Trophoblast cell (in vitro differentiated cells and primary cell): Measurements from ENCODE around the gene CRYL1.

Source experiments
- DNase-seq, 2 donors: peaks; one replicate each; pipeline ENCODE4 v3.0.0-alpha.2; 2016
- H2AFZ ChIP-seq: 2 replicates; pipeline ENCODE4 v1.6.1; 2013; ENCODE audit warnings: low read length, moderate library complexity, mild to moderate bottlenecking; ENCODE audit not compliant: insufficient read depth, poor library complexity
- H2AK5ac ChIP-seq: 2 replicates; pipeline ENCODE4 v1.6.1; 2013; ENCODE audit warnings: mild to moderate bottlenecking, low read length
- H2BK120ac ChIP-seq: 2 replicates; pipeline ENCODE4 v1.6.1; 2013; ENCODE audit warnings: low read length, mild to moderate bottlenecking, moderate library complexity; ENCODE audit not compliant: insufficient read depth, poor library complexity
- H2BK12ac ChIP-seq: 2 replicates; pipeline ENCODE4 v1.6.1; 2013; ENCODE audit warnings: mild to moderate bottlenecking, low read length, moderate library complexity
- H2BK5ac ChIP-seq: 2 replicates; pipeline ENCODE4 v1.6.1; 2013; ENCODE audit warnings: low read length, low read depth, moderate library complexity, mild to moderate bottlenecking; ENCODE audit not compliant: poor library complexity
- H3K14ac ChIP-seq: 2 replicates; pipeline ENCODE4 v1.6.1; 2013; ENCODE audit warnings: mild to moderate bottlenecking, low read length
- H3K18ac ChIP-seq: 2 replicates; pipeline ENCODE4 v1.6.1; 2013; ENCODE audit warnings: mild to moderate bottlenecking, low read length
- H3K23ac ChIP-seq: 2 replicates; pipeline ENCODE4 v1.6.1; 2013; ENCODE audit warnings: low read length
- H3K27ac ChIP-seq: 2 replicates; pipeline ENCODE4 v1.5.1; 2013; ENCODE audit warnings: low read depth, mild to moderate bottlenecking, inconsistent platforms, low read length, moderate library complexity
- H3K27me3 ChIP-seq: 2 replicates; pipeline ENCODE4 v1.6.1; 2013; ENCODE audit warnings: inconsistent platforms, mild to moderate bottlenecking, low read length, moderate library complexity; ENCODE audit not compliant: insufficient read depth
- H3K36me3 ChIP-seq, 2 experiments: 1 replicate in 1 of 2; 2 replicates in 1 of 2; pipeline ENCODE4 v1.6.1; 2013; ENCODE audit warnings: low read length in 2 of 2, mild to moderate bottlenecking in 2 of 2, moderate library complexity in 1 of 2; ENCODE audit not compliant: insufficient read depth in 2 of 2, control insufficient read depth in 1 of 2
- H3K4ac ChIP-seq: 2 replicates; pipeline ENCODE4 v1.6.1; 2013; ENCODE audit warnings: low read depth, mild to moderate bottlenecking, low read length, moderate library complexity
- H3K4me1 ChIP-seq, 2 experiments: 1 replicate in 1 of 2; 2 replicates in 1 of 2; pipeline ENCODE4 v1.6.1; 2013; ENCODE audit warnings: low read length in 2 of 2, mild to moderate bottlenecking in 2 of 2, moderate library complexity in 1 of 2; ENCODE audit not compliant: insufficient read depth in 2 of 2, control insufficient read depth in 1 of 2
- H3K4me2 ChIP-seq: 2 replicates; pipeline ENCODE4 v1.6.1; 2013; ENCODE audit warnings: inconsistent platforms, mild to moderate bottlenecking, low read length, moderate library complexity
- H3K4me3 ChIP-seq: 2 replicates; pipeline ENCODE4 v1.5.1; 2013; ENCODE audit warnings: mild to moderate bottlenecking, low read depth, low read length, inconsistent platforms
- H3K79me1 ChIP-seq: one replicate; pipeline ENCODE4 v1.6.1; 2013; ENCODE audit warnings: low read length
- H3K79me2 ChIP-seq: 2 replicates; pipeline ENCODE4 v1.6.1; 2013; ENCODE audit warnings: low read length, mild to moderate bottlenecking; ENCODE audit not compliant: control insufficient read depth, insufficient read depth, poor library complexity
- H3K9ac ChIP-seq: 2 replicates; pipeline ENCODE4 v1.6.1; 2013; ENCODE audit warnings: mild to moderate bottlenecking, low read length
- H3K9me3 ChIP-seq: 2 replicates; pipeline ENCODE4 v1.6.1; 2013; ENCODE audit warnings: low read depth, mild to moderate bottlenecking, control low read depth, inconsistent platforms, low read length; ENCODE audit not compliant: insufficient read depth
- H4K12ac ChIP-seq: 2 replicates; pipeline ENCODE4 v1.6.1; 2013; ENCODE audit warnings: low read depth, mild to moderate bottlenecking, low read length, moderate library complexity
- H4K8ac ChIP-seq: 2 replicates; pipeline ENCODE4 v1.6.1; 2013; ENCODE audit warnings: low read depth, mild to moderate bottlenecking, low read length, moderate library complexity
- H4K91ac ChIP-seq: one replicate; pipeline ENCODE4 v1.6.1; 2013; ENCODE audit warnings: low read depth, mild to moderate bottlenecking, low read length, moderate library complexity
- WGBS: extraction: QIAGEN DNeasy Blood & Tissue Kit; methylation state at CpG from one replicate; pipeline ENCODE4 v1.1.7; 2013; ENCODE audit warnings: missing lambda C conversion rate; ENCODE audit not compliant: insufficient read length, insufficient coverage; ENCODE audit errors: extremely low coverage; 5-methylcytosine and 5-hydroxymethylcytosine counted together

CRYL1 gene

DNA sequence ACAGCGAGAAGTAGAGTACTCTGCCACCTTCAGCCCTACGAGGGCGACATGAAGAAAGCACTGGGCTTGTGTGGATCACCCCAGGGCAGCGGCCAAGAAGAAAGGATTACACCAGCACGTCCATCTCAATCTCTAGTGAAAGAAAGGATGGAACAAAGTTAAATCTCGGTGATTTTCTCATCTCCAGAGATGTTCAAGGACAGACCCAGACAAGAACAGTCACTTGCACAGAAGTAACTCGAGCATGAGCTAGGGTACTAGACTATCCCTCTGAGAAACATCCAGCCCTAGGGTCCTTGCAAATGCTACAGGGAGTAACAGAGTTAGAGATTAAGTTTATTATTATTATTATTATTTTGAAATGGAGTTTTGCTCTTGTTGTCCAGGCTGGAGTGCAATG, 106.7 kb downstream of the CRYL1 start:
- no peak overlapping the region for H3K14ac ChIP-seq
- H3K36me3 ChIP-seq = no peaks in the 10 kb centered on the region
- H3K4me2 ChIP-seq = no peak overlapping the region
- peaks cover 23% of the 10 kb centered on the region for H3K79me1 ChIP-seq
- no peak for DNase-seq
- no peak overlapping the region for H3K4ac ChIP-seq
- no CpG with 5 or more reads among the region's 7 CpGs for WGBS
- no peak overlapping the region for H4K12ac ChIP-seq
- no peak overlapping the region for H2BK120ac ChIP-seq
- H2AFZ ChIP-seq = no peak overlapping the region
- H3K79me2 ChIP-seq = peaks cover 7% of the 10 kb centered on the region
- H3K4me3 ChIP-seq = no peak overlapping the region
- peaks cover 23 to 31% of the 10 kb centered on the region in 2 experiments for H3K4me1 ChIP-seq
- no peak overlapping the region for H3K9ac ChIP-seq
- H3K9me3 ChIP-seq = no peaks in the 10 kb centered on the region
- no peak overlapping the region for H3K27ac ChIP-seq
- no peak overlapping the region for H2BK5ac ChIP-seq
- H4K91ac ChIP-seq = no peak overlapping the region
- no peak overlapping the region for H3K18ac ChIP-seq
- no peak overlapping the region for H3K23ac ChIP-seq
- H2AK5ac ChIP-seq = no peak overlapping the region
- no peaks in the 10 kb centered on the region for H3K27me3 ChIP-seq
- H2BK12ac ChIP-seq = no peak overlapping the region
- H4K8ac ChIP-seq = no peak overlapping the region

DNA sequence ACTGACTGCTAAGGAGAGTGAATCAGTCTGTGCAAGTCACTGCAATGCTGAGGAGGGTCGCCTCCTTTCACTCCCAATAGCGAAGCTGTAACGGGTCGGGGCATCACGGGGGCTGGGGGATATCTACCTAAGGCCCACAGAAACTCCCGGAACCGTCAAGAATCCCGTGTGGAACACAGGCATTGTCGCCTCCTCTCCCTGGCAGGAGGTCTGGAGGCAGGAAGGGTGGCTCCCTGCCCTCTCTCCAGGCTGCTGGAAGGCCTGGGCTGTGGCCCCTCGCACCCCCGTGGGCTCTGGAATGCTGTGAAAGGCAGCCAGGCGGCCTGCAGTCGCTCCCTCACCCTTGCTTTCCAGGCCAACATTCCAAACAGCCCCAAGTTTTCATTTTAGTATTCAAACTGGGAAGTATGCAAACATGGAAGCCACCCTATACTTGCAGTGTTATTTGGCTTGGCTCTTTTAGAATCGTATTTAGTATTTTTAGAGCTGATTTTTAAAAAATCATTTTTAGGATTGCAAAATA, 109.4 kb downstream of the CRYL1 start:
- WGBS = no CpG with 5 or more reads among the region's 14 CpGs
- Histone ChIP-seq H2BK12ac (peak overlapping the region; percentile 100), H2AFZ (no peak overlapping the region), H3K27me3 (no peaks in the 10 kb centered on the region), H3K4me1 (peaks cover 25 to 44% of the 10 kb centered on the region in 2 experiments), H3K36me3 (no peaks in the 10 kb centered on the region), H3K9me3 (no peaks in the 10 kb centered on the region), H3K23ac (no peak overlapping the region), H2AK5ac (peak overlapping the region; percentile 99), H3K18ac (peak overlapping the region; percentile 42), H3K79me2 (peaks cover 7% of the 10 kb centered on the region), H3K4me3 (no peak overlapping the region), H2BK120ac (peak overlapping the region; percentile 96), H3K79me1 (peaks cover 30% of the 10 kb centered on the region), H4K91ac (peak overlapping the region; percentile 98), H3K27ac (no peak overlapping the region), H3K4me2 (no peak overlapping the region), H3K14ac (peak overlapping the region; percentile 73), H4K8ac (peak overlapping the region; percentile 33), H4K12ac (no peak overlapping the region), H3K4ac (no peak overlapping the region), H3K9ac (no peak overlapping the region), H2BK5ac (peak overlapping the region; percentile 76)
- DNase-seq = no peak

DNA sequence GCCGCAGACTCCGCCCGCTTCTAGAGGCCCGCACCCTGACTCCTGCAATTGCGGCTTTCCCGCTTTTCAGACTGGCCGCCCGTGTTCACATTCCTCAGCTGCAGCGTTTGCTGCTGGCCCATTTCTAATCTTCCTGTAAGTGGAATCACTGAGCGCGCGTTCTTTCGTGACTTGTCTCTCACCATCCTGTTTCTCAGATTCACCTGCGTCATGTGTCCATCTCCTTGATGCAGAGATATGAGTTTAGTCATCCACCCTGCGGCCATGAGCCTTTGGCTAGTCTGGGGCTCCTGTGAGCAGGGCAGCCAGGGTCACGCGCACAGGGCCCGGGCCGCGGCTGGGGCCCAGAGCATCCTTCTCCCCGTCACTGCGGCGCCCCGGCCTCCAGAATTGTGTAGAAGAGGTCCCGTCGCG, 110.0 kb downstream of the CRYL1 start:
- Histone ChIP-seq H2BK5ac (peak overlapping the region; percentile 76), H4K91ac (peak overlapping the region; percentile 98), H3K36me3 (no peaks in the 10 kb centered on the region), H2BK12ac (peak overlapping the region; percentile 100), H3K4me1 (peaks cover 25 to 45% of the 10 kb centered on the region in 2 experiments), H3K4me2 (no peak overlapping the region), H3K27ac (peak overlapping the region; percentile 51), H4K12ac (no peak overlapping the region), H2AFZ (no peak overlapping the region), H3K9me3 (no peaks in the 10 kb centered on the region), H3K27me3 (no peaks in the 10 kb centered on the region), H3K79me2 (peaks cover 7% of the 10 kb centered on the region), H4K8ac (peak overlapping the region; percentile 91), H3K4ac (peak overlapping the region; percentile 81), H3K18ac (peak overlapping the region; percentile 96), H3K23ac (no peak overlapping the region), H3K9ac (no peak overlapping the region), H2AK5ac (peak overlapping the region; percentile 99), H3K14ac (peak overlapping the region; percentile 95), H2BK120ac (peak overlapping the region; percentile 96), H3K4me3 (peak overlapping the region; percentile 1), H3K79me1 (peaks cover 31% of the 10 kb centered on the region)
- no CpG with 5 or more reads among the region's 27 CpGs for WGBS
- DNase-seq = peak; percentile 100

DNA sequence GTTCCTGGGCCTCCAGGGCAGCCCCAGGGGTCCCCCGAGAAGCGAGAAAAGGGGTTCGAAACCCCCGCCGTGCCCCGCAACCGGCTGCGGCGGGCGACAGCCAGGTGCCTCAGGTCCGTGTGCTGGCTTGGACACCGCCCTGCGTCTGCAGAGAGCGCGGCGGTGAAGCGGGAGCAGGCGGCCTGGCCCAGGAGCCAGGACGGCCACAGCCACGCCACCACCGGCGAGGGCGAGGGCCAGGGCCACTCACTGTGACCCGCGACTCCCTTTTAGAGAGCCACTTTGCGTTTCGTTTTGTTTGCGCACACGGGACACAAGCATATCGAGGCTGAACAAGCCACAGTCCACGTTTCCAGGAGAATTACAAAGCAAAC, 110.4 kb downstream of the CRYL1 start:
- Histone ChIP-seq H4K8ac (peak overlapping the region; percentile 91), H3K23ac (no peak overlapping the region)

More for the DNA sequence above, 110.4 kb downstream of the CRYL1 start:
- Histone ChIP-seq H3K27me3 (no peaks in the 10 kb centered on the region), H3K4me2 (no peak overlapping the region), H3K27ac (peak overlapping the region; percentile 51), H2AK5ac (peak overlapping the region; percentile 99), H2BK12ac (peak overlapping the region; percentile 100), H4K12ac (peak overlapping the region; percentile 51), H3K14ac (peak overlapping the region; percentile 95), H2BK5ac (peak overlapping the region; percentile 76), H3K9me3 (no peaks in the 10 kb centered on the region), H3K79me1 (peaks cover 32% of the 10 kb centered on the region), H3K36me3 (no peaks in the 10 kb centered on the region), H3K79me2 (peaks cover 7% of the 10 kb centered on the region), H3K4ac (peak overlapping the region; percentile 81), H3K4me1 (peaks cover 25 to 46% of the 10 kb centered on the region in 2 experiments), H4K91ac (peak overlapping the region; percentile 98), H3K4me3 (peak overlapping the region; percentile 1), H2AFZ (peak overlapping the region; percentile 1), H3K9ac (no peak overlapping the region), H3K18ac (peak overlapping the region; percentile 96), H2BK120ac (peak overlapping the region; percentile 96)
- WGBS = no CpG with 5 or more reads among the region's 31 CpGs
- DNase-seq = no peak
